Keratinocyte (primary cell): ENCODE measurements around the gene SELENOO. TPM values are rescaled to one million over a fixed set of nuclear protein-coding genes. Genes with fewer than 3 reads are reported as not detected.

Experiments
- DNase-seq: peaks from one replicate; pipeline ENCODE4 v3.0.0-alpha.2; 2011; ENCODE audit warnings: low read depth, missing footprints, low spot score
- FAIRE-seq: peaks from 2 replicates; lab custom pipeline; 2011; peaks lifted over from hg19 to GRCh38; lab: Jason Lieb, UNC
- H2AFZ ChIP-seq: 2 replicates; pipeline ENCODE4 v1.6.0; 2012; ENCODE audit warnings: low read length, control low read depth, inconsistent platforms; ENCODE audit not compliant: control insufficient read depth
- H3K27ac ChIP-seq: 2 replicates; pipeline ENCODE4 v1.5.1; 2011; ENCODE audit warnings: low read length; ENCODE audit not compliant: control insufficient read depth, insufficient read depth
- H3K27me3 ChIP-seq: 3 replicates; pipeline ENCODE4 v1.6.0; 2011; ENCODE audit warnings: low read length; ENCODE audit not compliant: control insufficient read depth, insufficient read depth; ENCODE audit errors: extremely low read depth
- H3K36me3 ChIP-seq, 2 experiments: 2 replicates in 1 of 2; 3 replicates in 1 of 2; pipeline ENCODE4 v1.5.1; 2011; ENCODE audit warnings: low read length in 2 of 2, mild to moderate bottlenecking in 1 of 2; ENCODE audit not compliant: control insufficient read depth in 2 of 2, insufficient read depth in 2 of 2; ENCODE audit errors: extremely low read depth in 1 of 2
- H3K4me1 ChIP-seq: 3 replicates; pipeline ENCODE4 v1.5.1; 2011; ENCODE audit warnings: low read length; ENCODE audit not compliant: control insufficient read depth, insufficient read depth; ENCODE audit errors: extremely low read depth
- H3K4me2 ChIP-seq: 3 replicates; pipeline ENCODE4 v1.6.0; 2011; ENCODE audit warnings: low read depth, low read length; ENCODE audit not compliant: control insufficient read depth, insufficient read depth; ENCODE audit errors: extremely low read depth
- H3K4me3 ChIP-seq, 3 experiments: fragments of 200-600 bp in 1 of 3; sonication (generic) in 1 of 3; 2 replicates in 2 of 3; 3 replicates in 1 of 3; pipeline ENCODE4 v1.5.1; 2011 to 2016; ENCODE audit warnings: low read length in 3 of 3, mild to moderate bottlenecking in 3 of 3, control low read depth in 2 of 3, inconsistent platforms in 1 of 3, low read depth in 1 of 3, mixed read lengths in 1 of 3, mixed run types in 1 of 3, moderate library complexity in 1 of 3; ENCODE audit not compliant: control insufficient read depth in 2 of 3, insufficient read depth in 2 of 3; ENCODE audit errors: extremely low read depth in 1 of 3
- H3K79me2 ChIP-seq: 2 replicates; pipeline ENCODE4 v1.6.0; 2012; ENCODE audit warnings: low read length; ENCODE audit not compliant: control insufficient read depth, insufficient read depth
- H3K9ac ChIP-seq: 3 replicates; pipeline ENCODE4 v1.6.0; 2011; ENCODE audit warnings: low read length; ENCODE audit not compliant: control insufficient read depth, insufficient read depth; ENCODE audit errors: extremely low read depth
- H3K9me1 ChIP-seq: 3 replicates; pipeline ENCODE4 v1.6.0; 2011; ENCODE audit warnings: low read length; ENCODE audit not compliant: control insufficient read depth, insufficient read depth; ENCODE audit errors: extremely low read depth
- H3K9me3 ChIP-seq: 2 replicates; pipeline ENCODE4 v1.5.1; 2012; ENCODE audit warnings: low read depth, low read length; ENCODE audit not compliant: control insufficient read depth
- H4K20me1 ChIP-seq: 3 replicates; pipeline ENCODE4 v1.6.0; 2011; ENCODE audit warnings: low read length; ENCODE audit not compliant: control insufficient read depth, insufficient read depth; ENCODE audit errors: extremely low read depth
- CTCF ChIP-seq, 3 experiments: IDR thresholded peaks in 1 of 3; conservative IDR thresholded peaks in 1 of 3; optimal IDR thresholded peaks in 1 of 3; 2 replicates in 2 of 3; 3 replicates in 1 of 3; pipeline versions ENCODE3 to v1.5.1; 2011; ENCODE audit warnings: low read length in 3 of 3, mild to moderate bottlenecking in 3 of 3, moderate library complexity in 2 of 3, control low read depth in 1 of 3, inconsistent platforms in 1 of 3; ENCODE audit not compliant: insufficient read depth in 2 of 3; ENCODE audit errors: extremely low read depth in 1 of 3
- EZH2 ChIP-seq: IDR thresholded peaks from one replicate; pipeline ENCODE4 v1.6.1; 2012; ENCODE audit warnings: inconsistent platforms, mild to moderate bottlenecking, low read length, moderate library complexity
- dilution Hi-C: fragments of 300-500 bp; cut with MboI; formaldehyde crosslinking; loops from one replicate; pipeline ENCODE4 v1.7.0; 2020; ENCODE audit warnings: low sequenced_read_pairs; ENCODE audit not compliant: extremely low pct_ligation_motif_present
- polyA plus RNA-seq, 5 experiments: library from polyadenylated mRNA; depleted of rRNA in 3 of 5; stranded (reverse) in 3 of 5; stranded (forward) in 1 of 5; unstranded in 1 of 5; fragments of >200 nt; gene quantifications; 1 replicate in 1 of 5; 2 replicates in 3 of 5; 3 replicates in 1 of 5; pipeline versions ENCODE4 v1.2.1 to v1.2.3, GENCODE V29; 2011 to 2012; ENCODE audit warnings: missing spikeins in 2 of 5, low read depth in 1 of 5, low replicate concordance in 1 of 5

SELENOO gene
- polyA plus RNA-seq, 1 donor (not counting 4 experiments of a cell fraction or from before 2014, with no cell fraction given), result 14.4 TPM

- no peak for TF ChIP-seq EZH2
- TF ChIP-seq CTCF (optimal IDR thresholded peaks at IDR 0.05 in 1 of 3, IDR thresholded peaks at IDR 0.05 in 1 of 3, conservative IDR thresholded peaks at IDR 0.05 in 1 of 3; ENCODE audit: extremely low read depth in 1 of 3, insufficient read depth in 2 of 3, low read length in 3 of 3), result no peak
- Histone ChIP-seq H3K4me2 (peak overlapping the region; percentile 16), H3K9me1 (no peaks in the 10 kb centered on the region), H3K27ac (peak overlapping the region; percentile 40), H3K79me2 (peaks cover 54% of the 10 kb centered on the region), H3K4me1 (peaks cover 28% of the 10 kb centered on the region), H3K9ac (no peak overlapping the region), H3K9me3 (no peaks in the 10 kb centered on the region), H4K20me1 (no peaks in the 10 kb centered on the region), H3K4me3 (no peak overlapping the region), H3K27me3 (no peaks in the 10 kb centered on the region), H2AFZ (no peak overlapping the region), H3K36me3 (peaks cover 22% of the 10 kb centered on the region in 2 experiments)
- DNase-seq, result no peak
- dilution Hi-C loops, result no loop called here
- no peak for FAIRE-seq
Observed at GRCh38 chr22:50192436-50193204, 8.2 kb upstream of the SELENOO start.

- dilution Hi-C loops, result no loop called here
- H3K4me3 ChIP-seq, result no peak overlapping the region
- peaks cover 22 to 25% of the 10 kb centered on the region in 2 experiments for H3K36me3 ChIP-seq
- peaks cover 28% of the 10 kb centered on the region for H3K4me1 ChIP-seq
- H3K9me3 ChIP-seq, result no peaks in the 10 kb centered on the region
- no peak for TF ChIP-seq CTCF (optimal IDR thresholded peaks at IDR 0.05 in 1 of 3, IDR thresholded peaks at IDR 0.05 in 1 of 3, conservative IDR thresholded peaks at IDR 0.05 in 1 of 3; ENCODE audit: extremely low read depth in 1 of 3, insufficient read depth in 2 of 3, low read length in 3 of 3)
- TF ChIP-seq EZH2, result no peak
- H3K9me1 ChIP-seq, result no peaks in the 10 kb centered on the region
- no peak for FAIRE-seq
- no peak overlapping the region for H3K27ac ChIP-seq
- H3K9ac ChIP-seq, result no peak overlapping the region
- peaks cover 45% of the 10 kb centered on the region for H3K79me2 ChIP-seq
- no peaks in the 10 kb centered on the region for H3K27me3 ChIP-seq
- DNase-seq, result no peak
- H3K4me2 ChIP-seq, result no peak overlapping the region
- no peaks in the 10 kb centered on the region for H4K20me1 ChIP-seq
- H2AFZ ChIP-seq, result no peak overlapping the region
Observed at GRCh38 chr22:50193621-50194020, 7.2 kb upstream of the SELENOO start.
